ENCODE data around the gene RAB40C.
"Not testable (repeated sequence)": the region's sequence is repeated elsewhere in the genome, so short reads cannot be mapped to it uniquely, and the experiment has no call there.

Gene RAB40C

GRCh38 chr16:591231-591630 is 1.4 kb downstream of the RAB40C start:
- DNase-seq: no peak

DNA sequence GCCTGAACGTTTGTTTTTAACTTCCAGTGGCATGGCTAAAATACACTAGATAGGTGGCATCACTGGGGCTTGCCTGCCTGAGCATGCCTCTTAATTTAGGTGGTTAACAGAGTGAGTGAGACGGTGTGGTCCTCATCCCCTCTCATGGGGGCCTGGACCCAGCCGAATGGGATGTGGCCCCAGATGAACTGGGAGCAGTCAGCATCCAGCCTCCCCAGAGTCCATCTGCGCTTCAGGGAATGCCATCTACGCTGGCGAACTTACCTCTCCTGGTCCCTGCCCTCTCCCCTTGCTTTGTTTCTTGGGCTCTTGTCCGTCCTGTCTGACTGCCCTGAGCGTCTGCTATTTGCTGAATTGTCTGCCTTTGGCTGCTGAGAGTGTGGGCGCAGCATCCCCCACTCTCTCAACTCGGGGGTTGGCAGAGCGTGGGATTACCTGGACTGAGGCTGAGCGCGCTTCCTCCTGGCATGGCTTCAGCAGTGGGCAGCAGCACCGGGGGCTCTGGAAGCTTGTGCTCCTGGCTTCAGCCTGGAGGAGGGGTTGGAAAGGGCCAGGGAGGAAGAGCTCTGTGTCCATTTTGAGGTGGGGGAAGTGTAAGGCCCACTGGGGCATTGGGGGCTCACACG is 2.1 kb downstream of the RAB40C start:
- no peak for DNase-seq

DNA sequence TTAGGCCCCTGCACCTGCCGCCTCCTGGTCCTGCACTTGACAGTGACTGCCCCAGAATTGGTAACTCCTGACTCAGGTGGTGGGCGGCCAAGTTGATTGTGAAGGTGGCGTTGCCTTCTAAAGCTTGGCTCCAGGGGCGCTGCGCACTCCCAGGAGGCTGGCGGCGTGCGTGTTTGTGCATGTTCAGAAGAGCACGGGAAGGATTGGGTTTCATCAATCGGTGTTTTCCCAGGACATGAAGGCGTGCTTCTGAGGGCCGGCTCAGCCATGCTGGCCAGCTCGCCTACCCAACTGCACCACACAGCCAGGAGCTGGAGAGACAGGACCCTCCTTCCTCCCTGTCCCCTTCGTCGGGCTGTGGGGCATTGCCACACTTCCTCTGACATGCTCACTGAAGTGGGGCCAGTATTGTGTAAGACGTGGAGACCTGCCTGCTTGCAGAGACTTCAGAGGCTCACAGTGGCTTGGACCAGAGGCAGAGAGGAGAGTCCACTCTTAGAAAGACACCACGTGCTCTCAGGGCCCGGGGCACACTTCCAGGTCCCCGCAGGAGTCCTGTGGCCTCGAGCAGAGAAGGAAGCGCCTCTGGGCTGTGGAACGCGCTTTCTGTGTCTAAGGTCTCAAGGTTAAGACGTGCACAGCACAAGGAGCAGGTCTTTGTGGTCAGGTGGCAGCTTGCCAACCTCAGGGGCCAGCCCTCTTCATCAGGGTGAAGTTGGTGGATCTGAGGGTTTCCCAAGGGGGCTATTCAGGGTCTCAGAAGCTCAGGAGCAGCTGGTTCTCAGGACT is 2.8 kb downstream of the RAB40C start:
- DNase-seq: peak; percentile 73 to 80 (median 80)

- DNase-seq: no peak
These were observed 3.5 kb downstream of the RAB40C start for GRCh38 chr16:593406-593805.

- no peak for DNase-seq
These were observed 3.9 kb downstream of the RAB40C start for GRCh38 chr16:593807-594206.

- DNase-seq: no peak
These were observed 5.2 kb downstream of the RAB40C start for GRCh38 chr16:595094-595528.

GRCh38 chr16:595942-596735 is 6.3 kb downstream of the RAB40C start:
- DNase-seq: peak; percentile 34 to 49 (median 35)

DNA sequence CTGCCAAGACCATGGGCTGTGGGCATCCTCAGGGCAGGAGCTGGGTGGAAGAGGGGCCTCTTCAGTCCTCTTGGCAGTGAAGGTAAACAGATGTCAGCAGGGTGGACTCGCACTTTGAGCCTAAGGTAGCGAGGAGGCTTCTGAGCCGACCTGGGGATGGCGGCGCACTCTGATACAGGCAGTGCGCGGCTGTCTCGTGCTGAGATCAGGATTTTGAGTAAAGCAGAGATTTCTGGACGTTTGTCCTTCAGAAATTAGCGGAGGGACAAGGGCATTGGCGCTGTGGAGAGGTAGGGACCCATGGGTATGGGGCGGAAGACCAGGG is 6.8 kb downstream of the RAB40C start:
- no peak for DNase-seq

DNA sequence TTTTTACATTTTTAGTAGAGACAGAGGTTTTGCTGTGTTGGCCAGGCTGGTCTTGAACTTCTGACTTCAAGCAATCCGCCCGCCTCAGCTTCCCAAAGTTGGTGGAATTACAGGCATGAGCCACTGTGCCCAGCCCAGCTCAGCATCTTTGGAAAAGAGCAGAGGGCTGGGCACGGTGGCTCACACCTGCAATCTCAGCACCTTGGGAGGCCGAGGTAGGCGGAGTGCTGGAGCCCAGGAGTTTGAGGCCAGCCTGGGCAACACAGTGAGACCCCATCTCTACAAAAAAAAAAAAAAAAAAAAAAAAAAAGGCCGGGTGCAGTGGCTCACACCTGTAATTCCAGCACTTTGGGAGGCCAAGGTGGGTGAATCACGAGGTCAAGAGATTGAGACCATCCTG is 7.8 kb downstream of the RAB40C start:
- DNase-seq: not testable (repeated sequence)

DNA sequence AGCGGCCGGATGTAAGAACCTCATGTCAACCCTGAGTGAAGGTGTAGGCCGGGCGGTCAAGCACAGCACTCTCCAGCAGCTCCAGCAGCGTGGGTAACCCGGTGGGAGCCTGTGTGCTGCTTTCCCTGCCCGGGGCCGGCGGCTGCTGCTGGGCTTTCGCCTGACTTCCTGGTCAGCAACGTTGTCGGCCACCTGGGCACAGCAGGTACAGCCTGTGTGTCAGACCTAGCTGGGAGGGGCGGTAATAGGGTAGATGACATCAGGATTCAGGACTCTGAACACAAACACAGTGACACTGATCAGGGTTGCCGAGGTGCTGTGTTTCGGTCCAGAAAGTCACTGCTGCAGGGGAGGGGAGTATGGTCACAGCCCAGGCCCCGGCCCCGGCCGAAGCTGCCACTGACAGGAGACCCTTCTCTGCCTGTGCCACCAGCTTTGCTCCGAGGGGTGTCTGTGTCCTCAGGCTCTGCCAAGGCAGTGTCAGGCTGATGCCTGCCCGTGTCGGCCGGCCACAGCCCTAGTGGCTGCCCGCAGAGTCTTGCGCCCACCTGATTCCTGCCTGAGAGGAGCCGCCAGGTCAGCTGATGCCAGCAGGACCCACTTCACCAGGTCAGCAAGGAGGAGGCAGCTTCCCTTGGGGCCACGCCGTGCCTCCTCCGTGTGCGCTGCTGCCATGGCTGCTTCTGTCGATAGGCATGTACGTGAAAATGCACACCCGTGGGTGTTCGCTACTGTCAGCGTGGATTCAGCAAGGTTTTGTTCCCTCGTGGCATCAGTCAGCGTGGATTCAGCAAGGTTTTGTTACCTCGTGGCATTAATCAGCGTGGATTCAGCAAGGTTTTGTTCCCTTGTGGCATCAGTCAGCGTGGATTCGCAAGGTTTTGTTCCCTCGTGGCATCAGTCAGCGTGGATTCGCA is 9.2 kb downstream of the RAB40C start:
- DNase-seq: no peak

GRCh38 chr16:600781-601180 is 10.9 kb downstream of the RAB40C start:
- peak in 1 of 3 donors; percentile 26 for DNase-seq

DNA sequence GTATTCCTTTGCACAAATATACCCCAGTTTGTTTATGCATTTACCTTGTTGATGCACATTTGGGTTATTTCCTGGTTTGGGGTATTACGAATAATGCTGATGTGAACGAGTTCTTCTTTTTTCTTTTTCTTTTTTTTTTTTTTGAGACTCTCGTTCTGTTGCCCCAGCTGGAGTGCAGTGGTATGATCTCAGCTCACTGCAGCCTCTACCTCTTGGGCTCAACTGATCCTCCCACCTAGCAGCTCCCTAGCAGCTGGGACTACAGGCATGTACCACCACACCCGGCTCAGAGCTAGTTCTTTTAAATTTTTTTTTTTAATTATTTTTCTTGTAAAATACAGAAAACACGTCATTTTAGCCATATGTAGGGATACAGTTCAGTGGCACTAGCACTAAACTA is 14.1 kb downstream of the RAB40C start:
- DNase-seq: no peak

DNA sequence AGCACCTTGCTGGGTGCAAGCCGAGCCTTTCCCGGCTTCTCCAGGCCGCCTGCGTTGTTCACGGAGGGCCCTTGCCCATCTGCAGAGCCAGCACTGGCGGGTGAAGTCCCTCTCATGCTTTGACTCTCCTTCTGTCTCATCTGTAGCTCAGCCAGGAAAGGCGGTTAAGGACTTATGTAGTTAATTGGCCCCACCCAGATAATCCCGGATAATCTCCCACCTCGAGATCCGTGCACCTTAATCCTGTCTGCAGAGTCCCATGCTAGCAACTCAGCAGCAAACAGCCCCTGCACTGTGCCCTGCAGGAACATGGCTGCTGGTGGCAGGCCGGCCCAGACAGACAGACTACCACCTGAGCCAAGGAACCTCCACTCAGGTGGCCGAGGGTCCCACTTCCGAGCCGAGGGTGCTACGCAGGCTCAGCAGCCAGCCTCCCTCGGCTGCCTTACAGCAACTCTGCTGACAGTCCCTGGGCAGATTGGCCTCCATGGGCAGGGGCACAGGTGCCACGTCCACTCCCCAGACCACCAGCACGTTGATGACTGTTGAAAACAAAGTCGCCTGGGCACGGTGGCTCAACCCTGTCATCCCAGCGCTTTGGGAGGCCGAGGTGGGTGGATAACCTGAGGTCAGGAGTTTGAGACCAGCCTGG is 16.9 kb downstream of the RAB40C start:
- no peak for DNase-seq

DNA sequence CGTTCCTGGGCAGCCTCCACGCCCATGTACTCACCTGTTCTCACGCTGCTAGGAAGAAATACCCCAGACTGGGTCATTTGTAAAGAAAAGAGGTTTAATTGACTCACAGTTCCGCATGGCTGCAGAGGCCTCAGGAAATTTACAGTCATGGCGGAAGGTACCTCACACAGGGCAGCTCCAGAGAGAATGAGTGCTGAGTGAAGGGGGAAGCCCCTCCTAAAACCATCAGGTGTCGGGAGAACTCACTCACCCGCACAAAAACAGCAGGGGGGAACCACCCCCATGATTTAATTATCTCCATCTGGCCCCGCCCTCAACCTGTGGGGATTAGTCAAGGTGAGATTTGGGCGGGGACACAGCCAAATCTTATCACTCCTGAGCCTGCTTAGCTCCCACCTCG is 18.2 kb downstream of the RAB40C start:
- DNase-seq: no peak

DNA sequence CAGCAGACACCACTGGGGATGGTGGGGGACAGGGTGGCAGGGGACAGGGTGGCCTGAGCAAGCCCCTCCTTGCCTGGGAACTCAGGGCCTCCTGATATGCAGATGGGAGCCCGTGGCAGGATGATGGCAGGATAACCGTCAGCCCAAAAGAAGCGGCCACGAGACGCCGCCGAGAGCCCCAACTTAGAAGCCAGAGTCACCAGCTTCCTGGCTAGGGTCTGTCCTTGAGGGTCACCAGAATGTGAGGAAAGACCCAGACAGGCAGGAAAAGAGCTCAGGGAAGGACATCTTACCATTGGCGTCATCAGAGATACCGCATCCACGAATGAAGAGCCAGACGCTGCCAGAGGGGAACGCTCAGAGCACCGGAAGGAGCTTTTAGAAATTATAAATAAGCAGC is 19.4 kb downstream of the RAB40C start:
- no peak for DNase-seq

- no peak for DNase-seq
These were observed 20.1 kb downstream of the RAB40C start for GRCh38 chr16:609984-610383.

GRCh38 chr16:610513-611381 is 20.9 kb downstream of the RAB40C start:
- DNase-seq: peak; percentile 68 to 86 (median 79)

GRCh38 chr16:615122-615521 is 25.3 kb downstream of the RAB40C start:
- DNase-seq: no peak

DNA sequence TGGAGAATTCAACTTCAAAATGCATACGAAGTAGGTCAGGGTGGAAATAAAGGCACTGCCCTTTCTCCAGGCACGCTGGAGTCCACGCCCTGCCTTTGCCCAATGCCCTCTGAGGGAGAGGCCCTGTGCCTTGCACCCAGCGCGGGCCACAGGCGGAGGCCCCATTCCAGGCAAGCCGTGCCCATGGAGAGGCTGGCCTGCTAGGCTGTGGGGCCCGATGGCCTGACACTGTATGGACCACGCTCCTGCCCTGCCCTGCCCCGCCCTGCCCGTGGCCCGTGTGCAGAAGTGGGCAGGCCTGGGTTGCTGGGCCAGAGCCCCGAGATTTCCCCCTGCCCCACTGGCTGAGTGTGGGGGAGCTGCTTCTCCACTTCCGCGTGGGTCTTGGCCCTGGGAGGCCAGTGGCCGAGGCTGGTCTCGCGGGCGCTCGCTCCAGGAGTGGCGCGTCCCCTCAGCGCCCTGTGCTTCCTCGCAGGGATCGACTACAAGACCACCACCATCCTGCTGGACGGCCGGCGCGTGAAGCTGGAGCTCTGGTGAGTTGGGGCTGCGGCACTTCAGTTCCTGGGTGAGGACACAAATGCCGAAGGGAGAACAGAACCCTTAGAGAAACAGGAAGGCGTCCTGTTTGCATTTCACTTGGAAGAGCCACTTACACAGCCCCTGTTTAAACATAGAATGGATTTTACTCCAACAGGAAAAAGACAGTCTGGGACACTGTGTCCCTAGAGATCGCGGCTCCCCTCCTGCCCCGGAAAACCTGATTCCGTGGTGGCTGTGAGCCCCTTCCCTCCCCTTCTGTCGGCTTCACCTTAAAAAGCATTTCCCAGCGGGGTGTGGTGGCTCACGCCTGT is 27.1 kb downstream of the RAB40C start:
- no peak for DNase-seq

DNA sequence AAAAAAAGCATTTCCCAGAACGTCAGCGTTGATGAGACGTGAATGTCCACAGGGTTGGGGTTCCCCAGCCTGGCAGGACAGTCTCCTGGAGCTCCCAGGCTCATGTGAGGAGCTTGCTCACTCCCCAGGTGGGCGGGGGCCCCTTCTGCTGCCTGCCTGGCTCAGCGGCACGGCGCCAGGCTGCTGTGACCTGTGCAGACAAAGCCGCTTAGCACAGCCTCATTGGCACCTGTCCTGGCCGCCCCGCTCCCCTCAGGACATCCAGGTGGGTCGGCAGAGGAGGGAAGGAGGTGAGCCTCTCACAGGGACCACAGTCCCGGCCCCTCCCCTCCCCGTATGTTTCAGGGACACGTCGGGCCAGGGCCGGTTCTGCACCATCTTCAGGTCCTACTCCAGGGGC is 28.0 kb downstream of the RAB40C start:
- no peak for DNase-seq
